GM18873 (cell line): ENCODE data around the gene DCC.

Experiments used
- ATAC-seq: cut with Tn5 transposase; IDR thresholded peaks from one replicate; pipeline ENCODE4 v1.9.1; 2021; ENCODE audit warnings: mild to moderate bottlenecking, moderate library complexity, moderate number of reproducible peaks; ENCODE audit not compliant: unreplicated experiment, low FRiP score

The DCC gene

DNA sequence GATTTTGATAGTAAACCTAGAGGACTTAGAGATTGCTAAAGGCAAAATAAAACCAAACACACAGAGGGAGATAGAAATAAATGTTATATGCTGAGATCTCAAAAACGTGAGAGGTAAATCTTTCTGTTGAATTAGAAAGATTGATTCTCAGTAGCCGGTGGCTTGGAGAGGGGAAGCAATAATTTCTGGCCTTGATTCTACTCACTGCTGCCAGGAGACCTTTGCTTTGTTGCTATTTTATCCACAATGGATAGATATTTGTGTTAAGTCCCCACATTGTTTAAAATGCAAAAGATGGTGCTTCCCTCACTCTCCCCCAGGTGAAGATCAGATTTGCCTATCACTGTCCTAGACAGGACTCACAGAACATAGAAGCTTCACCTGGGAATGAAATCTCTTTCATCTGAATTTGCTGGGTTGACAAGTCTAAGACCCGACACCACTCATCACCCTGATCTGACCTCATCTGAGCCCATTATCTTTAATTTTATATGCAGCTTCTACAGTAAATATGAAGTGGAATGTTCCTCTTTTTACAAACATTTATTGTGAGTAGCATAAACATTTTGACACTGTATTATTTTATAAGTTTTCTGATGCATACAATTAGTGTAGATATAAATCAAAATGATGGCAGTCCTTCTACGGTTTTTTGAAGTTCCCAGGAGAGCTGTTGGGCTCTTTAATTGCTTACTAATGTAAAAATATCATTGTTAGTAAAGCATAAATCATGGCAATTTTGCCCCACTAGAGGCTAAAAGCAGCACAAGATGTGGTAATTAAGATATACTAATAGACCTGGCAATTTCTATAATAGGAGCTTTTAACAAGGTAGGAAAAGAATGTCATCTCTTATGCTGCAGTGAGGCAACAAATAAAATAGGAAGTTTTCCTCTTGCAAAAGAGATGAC, 149.7 kb downstream of the DCC start:
- no peak for ATAC-seq

DNA sequence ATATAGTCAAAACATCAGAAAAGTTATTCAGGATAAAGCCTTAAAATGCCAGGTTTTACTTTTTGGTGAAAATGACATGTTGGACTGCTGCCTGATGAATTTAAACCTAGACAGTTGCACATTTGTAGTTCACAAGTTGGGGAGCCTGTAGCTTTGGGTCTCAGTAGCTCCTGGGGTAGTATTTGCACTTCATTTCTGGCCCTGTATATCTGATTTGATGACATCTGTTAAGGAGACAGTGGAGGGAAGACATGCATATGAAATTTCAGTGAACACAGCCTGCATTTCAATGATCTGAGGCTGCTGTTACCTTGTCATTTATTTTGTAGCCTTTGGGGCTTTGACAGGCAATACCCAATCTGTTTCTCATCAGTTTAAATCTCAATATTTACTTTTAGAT, 156.4 kb downstream of the DCC start:
- no peak for ATAC-seq

DNA sequence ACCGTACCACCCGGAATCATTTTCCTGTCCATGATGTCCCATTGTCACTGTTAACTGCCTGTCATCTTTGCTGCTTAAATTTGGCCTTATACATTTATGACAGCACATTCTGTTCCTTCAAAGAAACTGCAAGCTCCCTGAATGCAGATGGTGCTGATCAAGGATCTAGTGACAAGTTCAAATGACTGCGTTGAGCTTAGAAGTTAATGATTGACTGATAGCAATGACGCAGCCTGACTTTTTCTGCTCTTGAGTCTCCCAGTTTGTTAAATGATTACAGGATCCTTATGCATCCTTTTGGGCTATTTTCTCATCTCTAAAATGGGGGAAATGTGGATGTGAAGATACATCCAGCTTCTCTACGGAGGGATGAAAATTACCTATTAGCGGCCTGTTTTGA, 159.0 kb downstream of the DCC start:
- no peak for ATAC-seq

DNA sequence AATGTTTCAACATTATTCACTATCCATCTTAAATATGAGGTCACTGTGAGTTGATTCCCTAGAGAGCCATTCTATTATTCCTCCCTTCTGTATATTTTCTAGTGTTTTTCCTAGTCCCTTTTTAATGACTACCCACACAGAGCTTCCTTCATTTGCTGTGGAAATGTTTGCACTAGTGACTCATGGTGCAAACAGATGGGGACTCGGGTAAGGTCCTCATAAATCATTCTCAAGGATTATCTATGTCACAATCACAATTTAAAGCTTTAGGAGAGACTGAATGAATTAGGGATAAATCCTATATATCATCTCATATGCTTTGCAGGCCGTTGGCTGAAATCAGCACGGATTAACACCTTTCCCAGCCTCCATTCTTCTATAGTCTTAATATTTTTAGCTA, 159.6 kb downstream of the DCC start:
- ATAC-seq, result no peak

DNA sequence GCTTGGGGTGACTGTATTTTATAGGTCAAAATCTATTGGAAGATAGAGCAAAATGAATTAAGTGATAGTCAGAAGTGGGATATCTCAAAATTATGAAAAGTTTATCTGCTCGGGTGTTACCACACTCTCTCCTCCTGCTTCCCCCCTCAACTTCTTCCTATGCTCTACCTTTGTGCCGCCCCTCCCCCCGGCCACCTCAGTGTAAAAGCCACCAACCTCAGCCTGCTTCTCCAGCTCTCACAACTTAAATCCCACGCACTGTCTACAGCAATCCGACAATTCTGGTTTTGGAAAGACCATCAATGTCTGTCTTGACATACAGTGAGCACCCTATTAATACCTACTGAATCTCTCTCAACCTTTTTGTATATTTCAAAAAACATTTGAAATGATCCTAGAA, 164.6 kb downstream of the DCC start:
- no peak for ATAC-seq

DNA sequence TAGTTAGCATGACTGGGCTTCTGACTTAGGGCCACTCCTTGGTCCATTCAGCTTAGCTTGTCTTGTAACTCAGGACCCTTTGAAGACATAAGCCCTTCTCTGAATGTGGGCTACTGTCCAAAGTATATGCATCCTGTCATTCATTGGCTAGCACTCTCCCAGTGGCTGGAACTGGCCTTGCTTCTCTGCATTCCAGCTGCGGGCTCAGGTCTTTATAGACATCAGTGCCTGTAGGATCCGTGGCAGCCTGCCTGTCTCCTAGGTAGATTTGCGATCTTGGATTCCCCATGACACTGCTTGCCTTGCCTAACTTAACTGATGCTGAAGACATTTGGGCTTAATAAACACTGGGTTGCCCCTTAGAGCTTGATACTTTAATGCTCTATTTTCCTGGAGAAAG, 170.1 kb downstream of the DCC start:
- no peak for ATAC-seq

DNA sequence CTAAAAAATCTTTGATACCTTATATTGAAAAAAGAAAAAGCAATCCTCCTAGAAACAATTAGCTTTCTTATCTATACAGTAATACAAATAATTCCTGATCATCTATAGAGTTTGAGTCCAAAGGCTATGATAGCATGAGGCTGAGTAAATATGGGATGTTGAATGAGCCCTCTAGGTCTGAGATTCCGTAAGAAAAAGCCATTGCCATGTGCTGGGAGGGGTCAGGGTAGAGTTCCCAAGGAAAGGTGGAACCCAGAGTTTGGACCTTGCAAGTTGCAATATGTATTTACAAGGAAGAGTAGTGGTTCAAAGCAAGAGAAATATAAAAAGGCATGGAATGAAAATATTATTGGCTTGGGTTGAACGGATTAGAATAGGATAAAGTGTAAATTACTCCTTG, 178.1 kb downstream of the DCC start:
- no peak for ATAC-seq

DNA sequence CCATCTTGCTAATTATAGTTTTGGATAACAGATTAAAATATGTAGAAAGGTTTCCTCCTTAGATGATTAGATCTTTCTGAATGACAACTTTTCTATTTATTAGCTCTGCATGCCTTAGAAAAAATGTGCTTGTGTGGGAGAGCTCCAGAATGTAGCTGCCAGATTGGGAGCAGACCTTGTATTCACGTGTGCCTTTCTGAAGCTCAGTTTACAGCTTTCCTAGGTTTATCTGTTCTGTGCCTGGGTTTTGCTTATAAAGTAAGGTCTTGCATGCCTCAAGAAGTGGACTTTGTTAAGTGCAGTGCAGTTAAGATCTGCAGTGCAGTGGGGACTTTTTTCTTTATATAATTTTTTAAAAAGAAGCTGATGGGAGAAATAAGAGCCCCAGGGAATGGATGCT, 179.0 kb downstream of the DCC start:
- no peak for ATAC-seq

DNA sequence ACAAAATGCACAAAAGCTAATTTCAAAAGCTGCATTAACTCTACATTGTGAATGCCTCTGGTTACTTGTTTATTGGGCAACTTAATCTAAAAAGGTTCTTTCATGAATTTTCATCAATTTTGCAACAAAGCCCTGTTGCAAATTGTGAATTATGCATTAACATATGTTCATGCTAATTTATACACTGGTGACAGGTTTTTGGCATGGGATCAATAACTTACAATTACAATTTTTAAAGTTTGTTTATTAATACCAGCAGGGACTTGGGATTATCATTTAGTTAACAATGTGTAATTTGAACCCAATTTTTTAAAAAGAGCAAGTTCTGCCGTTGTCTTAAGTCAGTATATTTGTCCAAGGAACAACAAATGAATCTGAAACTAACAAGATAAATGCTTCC, 183.6 kb downstream of the DCC start:
- no peak for ATAC-seq

DNA sequence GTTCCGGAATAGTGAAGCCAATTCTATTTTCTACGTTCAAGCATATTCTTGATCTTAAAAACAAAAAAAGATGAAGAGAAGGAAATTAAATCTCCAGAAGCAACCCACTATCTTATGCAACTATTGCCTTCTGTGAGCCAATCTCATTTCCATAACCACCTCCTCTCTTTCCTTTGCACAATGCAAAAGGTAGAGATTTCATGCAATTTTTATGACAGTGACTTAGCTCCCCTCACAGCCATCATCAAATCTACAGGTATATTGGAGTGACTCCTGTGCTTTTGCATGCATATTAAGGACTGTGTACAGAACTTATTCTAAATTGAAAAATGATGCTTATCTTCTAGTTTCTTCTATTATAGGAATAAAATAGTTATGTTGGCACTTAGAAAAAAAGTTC, 191.8 kb downstream of the DCC start:
- ATAC-seq, result no peak

DNA sequence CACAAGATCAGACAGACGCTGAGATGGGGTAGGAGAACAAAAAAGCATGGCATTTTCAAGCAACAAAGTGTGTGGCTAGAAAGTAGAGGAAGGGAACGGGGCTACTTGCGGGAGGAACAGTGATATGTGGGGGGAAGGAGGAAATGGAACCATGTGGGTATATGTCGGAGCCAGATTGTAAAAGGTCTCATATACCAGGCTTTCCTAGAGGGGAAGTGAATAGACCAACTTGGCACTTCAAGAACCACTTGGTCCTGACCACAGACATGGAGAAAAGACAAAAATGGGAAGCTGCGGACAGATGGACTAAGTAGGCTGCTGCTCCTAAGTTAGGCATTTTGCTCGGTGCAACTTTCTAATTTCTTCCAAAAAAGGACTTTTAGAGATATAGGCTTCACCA, 196.0 kb downstream of the DCC start:
- no peak for ATAC-seq

DNA sequence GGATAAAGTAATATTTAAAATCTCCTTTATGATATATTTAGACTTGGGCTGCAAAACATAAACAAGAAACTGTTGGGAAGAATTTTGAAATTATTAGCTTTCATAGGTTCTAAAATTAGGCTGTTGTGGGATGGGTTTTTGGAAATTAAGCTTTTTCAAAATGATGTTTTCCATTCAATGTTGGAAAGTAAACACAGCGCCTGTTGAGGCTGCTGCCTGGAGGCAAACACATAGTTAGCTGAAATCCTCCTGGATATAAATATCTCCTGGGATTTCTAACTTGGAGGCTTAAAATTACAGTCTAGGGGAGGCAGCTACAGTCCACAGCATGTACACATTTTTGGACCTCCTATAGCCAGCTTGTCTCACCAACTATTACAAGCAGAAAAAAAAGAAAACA, 197.3 kb downstream of the DCC start:
- ATAC-seq, result no peak

DNA sequence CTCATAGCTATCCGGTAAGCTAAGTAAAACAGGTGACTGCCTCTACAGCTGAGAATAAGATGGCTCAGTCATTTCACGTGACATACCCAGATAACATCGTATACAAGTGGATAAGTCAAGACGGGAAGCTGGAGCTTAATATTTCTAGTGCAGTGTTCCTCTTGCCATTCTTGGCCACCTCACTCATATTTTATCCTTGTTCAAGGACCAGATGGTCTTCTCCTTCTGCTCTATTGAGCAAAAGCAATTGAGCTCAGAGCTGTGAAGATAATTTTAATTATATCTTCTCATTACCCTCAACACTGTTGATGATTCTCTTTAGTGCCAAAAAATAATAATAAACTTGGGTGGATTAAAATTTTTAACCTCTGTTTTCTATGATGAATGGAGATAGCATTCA, 201.1 kb downstream of the DCC start:
- no peak for ATAC-seq

DNA sequence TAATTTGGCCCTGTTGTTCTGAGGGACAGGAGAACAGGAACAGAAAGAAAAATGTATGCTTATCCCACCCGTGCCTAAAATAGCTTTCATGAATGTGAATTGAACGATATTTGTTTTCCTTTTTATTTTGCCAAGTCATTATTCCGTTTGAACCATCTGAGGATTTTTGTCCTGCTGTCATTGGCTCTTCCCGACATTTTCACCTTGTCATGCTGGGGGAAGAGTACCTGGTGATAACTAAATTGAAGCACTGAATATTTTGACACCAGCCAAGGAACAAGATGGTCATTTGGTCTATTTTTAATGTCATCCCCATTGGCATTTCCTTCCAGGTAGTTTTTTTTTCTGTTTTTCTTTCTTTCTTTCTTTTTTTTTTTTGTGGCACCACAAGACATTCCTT, 204.1 kb downstream of the DCC start:
- no peak for ATAC-seq

DNA sequence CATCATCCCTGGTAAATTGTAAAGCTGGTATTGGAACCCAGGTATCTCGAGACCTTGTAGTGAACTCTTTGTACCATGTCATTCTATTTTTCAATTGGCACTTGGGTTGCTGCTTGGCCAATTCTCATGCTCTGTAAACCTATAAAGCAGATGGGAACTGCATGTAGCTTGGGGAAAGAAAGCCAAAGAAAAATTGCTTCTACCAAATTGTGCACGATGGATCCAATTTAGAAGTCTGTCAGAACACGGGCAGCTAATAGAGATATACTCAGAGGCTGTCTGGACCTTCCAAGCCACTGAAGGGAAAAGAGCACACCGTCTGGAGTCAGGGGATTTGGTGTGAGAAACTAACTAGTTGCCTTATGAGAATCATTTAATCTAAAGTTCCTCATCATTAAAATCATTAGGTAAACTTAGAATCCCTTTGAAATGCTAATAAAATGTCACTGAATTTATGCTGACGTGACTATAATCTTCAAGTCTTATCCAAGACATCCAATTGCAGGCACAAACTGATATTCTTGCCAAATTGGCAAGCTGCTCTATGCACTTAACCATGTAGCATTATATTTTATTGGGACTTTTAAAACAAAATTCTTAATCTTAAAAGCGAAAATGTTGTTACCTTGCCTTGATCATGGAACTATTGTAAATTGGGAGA, 206.8 kb downstream of the DCC start:
- ATAC-seq, result no peak

DNA sequence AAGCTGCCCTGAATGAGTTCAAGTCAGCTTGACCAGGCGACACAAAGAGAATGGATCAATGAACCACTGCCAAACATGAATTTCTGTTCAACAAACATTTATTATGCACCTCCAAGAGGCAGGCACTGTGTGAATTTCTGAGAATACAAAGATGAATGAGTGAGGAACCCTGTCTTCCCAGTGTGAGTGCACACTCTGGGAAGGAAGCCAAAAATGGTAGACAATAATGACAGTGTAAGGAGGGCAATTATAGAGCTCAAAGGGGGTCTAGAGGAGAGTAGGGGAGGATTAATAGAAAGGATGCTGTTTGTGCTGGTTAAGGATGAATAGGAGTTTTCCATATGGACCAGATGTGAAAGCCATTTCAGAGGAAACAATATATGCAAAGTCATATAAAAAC, 213.4 kb downstream of the DCC start:
- no peak for ATAC-seq

DNA sequence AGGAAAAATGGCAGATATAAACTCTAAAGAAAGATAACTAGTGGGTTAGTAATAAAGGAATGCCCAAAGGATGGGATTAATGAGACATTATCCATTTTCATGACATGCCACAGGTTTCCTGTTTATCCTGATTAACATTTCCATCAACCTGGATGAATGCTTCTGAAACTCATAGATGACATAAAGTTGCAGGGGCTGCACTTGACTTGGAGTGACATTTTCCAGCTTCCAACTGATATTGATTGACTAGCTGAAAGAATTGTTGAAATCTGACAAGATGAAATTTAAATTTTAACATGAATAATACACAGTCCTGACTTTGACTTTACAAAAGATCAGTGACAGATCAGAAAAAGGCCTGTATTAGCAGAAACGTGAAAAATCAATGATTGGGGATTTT, 214.2 kb downstream of the DCC start:
- no peak for ATAC-seq

DNA sequence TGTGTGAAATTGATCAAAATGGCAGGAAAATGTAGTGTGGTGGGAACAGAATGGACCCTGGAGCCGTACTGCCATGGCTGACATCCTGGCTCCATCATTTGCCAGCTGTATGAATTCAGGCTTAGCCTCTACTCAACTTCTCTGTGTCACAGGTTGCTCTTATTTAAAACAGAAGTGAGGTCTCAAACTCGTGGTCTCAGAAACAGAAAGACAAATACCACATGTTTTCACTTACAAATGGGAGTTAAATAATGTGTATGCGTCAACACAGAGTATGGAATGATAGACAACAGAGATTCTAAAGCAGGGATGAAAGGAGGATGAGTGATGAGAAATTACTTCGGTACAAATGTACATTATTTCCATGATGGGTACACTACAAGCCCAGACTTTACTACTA, 227.4 kb downstream of the DCC start:
- no peak for ATAC-seq

DNA sequence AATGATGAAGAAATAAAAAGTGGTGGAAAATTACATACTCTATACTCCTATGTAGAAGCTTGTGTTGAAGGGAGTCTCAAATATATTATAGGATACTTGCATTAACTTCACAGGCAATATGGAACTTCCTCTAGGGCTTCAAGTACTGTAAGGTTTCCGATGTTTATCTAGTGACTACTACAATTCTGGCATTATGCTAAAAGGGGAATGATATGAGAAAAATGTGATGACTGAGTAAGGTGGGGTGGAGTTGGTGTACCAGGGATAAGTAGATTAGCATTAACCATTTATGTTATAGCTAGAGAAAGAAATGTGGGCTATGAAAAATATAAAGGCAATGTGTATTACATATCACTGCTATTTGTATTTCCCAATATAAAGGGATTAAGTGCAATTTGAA, 229.5 kb downstream of the DCC start:
- ATAC-seq, result no peak

DNA sequence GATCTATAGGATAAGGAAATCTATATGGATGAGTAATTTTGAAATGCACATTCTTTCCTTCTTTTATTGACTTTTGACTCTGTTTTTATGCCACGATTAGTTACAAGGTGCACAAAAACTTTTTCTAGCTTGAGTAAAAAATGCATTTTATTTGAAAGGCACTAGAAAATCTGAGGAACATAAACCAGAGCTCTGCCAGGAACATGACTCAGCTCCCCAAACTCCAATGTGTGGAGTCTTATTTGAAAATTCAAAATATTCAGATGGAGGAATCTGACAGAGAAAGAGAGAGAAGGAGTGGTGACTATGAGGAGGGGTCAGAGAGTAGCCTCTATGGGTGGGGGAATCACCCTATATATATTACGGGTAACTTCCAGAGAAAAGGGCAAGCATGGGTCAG, 231.0 kb downstream of the DCC start:
- no peak for ATAC-seq

DNA sequence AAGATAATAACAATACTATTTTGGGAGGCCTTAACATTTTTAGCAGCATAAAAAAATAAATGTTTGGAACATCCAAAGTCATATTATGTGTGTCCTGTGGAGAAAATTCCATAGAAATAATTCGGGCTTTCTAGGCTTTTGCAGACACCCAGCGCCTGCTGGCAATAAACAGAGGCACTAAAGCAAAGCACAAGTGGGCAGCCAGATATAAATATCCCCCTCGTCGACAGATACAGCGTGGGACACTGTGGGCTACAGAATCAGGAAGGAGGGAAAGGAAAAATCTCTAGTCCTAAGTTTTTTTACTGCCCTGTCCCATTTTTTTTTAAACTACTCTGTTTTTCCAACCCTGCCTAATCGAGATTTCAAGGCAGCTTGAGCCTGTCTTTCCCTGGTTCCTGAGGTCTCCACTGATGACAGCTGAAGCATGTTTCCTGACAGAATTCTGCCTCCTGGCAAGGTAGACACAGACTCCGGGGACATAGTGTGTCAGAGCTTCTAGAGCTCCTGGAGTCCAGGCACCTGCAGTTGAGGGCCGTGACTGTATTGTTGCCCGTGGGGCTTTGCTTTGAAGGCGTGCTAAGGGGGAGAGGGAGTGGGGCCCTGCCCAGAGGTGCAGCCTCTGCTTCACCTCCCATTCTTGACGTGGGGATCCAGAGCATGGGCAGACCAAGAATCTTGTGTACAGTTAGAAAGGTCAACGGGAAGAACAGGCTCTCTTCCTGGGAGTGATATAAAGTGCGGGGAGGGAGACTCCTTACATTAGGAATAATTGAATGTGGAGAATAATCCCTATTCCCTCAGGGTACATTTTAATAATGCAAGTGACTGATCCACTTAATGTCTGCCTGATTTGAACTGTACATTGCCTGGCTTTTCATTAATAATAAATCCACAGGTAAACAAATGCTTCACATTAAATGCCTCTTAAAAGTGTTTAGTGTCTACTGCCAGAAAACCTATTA, 232.3 kb downstream of the DCC start:
- no peak for ATAC-seq
